ENCODE data around the gene MRPL40.
"Not testable (repeated sequence)": the region's sequence is repeated elsewhere in the genome, so short reads cannot be mapped to it uniquely, and the experiment has no call there.

Gene MRPL40

DNA sequence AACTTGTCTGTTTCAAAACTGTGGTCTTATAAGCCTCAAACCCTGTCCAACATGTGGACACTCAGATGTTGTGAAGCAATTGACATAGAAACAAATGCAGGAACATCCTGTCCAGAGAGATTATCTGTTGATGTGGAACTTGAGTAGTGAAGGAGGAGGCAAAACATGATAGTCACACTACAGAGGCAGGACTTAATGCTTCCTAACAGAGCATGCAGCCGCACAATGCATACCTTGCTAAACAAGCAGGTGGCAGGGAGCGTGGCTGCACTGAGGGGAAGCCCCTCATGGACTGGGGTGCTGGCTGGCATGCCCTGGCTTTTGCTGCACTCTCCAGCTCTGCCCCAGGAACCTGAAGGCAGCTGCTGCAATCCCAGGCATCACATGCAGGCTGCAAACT, 9.8 kb downstream of the MRPL40 start:
- no peak for DNase-seq (ENCODE audit: low spot score)

DNA sequence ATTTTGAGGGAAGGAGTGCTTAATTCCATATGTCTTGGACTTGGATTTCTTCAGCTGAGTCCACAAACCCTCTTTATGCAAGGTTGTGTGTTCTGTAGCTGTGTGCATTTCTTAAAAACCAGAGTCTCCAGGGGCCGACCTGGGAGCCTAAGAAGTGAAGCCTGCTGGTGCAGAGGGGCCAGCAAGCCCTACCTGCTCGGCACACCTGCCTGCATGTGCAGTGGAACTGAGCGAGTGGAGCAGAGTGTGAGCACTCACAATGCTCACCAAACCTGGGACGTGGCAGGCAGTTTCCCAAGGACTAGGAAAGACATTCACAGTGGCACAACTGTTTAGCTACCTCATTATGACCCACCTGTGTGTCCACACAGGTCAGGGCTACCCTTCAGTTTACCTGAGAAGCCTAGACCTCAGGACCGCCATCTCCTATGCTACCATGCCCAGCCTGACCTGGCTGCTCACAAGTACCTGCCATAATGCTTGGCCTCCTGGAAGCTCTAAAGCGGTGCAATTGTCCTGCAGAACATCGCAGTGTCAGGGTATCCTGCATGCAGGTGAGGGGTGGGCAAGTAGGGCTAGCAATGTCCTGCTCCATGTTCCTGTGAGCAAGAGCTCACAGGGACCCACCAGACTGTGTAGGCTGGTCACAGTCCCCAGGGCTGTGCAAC, 11.3 kb downstream of the MRPL40 start:
- no peak for DNase-seq (ENCODE audit: low spot score)

DNA sequence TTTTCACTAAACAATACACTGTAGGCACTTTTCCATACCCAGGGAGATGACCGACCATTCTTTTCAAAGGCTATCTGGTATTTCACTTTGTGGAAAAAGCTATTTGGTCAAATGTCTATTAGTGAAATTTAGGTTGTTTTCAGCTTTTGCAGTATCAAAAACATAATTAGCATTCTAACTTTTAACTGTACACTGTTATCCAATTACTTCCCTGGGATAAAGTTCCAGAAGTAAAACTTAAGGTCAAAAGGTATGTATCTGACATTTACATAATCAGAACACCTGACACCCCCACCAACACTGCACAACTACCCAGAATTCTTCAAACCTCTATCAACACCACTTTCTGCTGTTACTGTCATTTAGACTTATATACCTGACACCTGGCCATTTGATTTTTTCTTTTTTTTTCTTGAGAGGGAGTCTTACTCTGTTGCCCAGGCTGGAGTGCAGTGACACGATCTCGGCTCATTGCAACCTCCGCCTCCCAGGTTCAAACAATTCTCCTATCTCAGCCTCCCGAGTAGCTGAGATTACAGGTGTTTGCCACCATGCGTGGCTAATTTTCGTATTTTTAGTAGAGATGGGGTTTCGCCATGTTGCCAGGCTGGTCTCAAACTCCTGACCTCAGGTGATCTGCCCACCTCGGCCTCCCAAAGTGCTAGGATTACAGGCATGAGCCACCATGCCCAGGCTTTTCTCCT, 13.1 kb downstream of the MRPL40 start:
- DNase-seq (ENCODE audit: low spot score), result not testable (repeated sequence)

DNA sequence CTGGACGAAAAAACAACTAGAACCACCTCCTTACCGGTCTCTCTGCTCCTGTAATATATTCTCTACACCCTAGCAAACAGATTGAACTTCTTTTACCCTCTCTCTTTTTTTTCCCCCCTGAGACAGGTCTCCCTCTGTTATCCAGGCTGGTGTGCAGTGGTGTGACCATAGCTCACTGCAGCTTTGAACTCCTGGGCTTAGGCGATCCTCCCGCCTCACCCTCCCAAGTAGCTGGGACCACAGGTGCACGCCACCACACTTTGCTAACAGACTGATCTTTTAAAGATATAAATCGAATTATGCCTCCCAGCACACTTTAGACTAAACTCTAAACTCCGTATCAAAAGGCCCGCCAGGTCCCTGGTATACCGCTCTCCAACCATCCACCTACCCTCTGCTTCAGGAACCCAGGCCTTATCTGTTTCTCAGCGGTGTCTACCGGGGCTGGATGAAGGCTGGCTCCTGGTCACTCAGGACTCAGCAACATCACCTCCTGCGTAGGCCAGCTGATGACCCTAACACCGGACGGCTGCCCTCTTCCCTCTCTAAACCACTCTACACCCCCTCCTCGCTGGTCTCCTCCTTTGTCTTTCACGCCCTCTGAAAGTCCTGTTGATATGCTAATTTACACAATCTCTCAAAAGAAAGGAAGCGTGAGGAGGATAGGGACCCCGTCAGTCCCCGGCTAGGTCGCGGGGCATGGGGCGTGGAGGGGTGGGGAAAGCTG, 14.4 kb downstream of the MRPL40 start:
- DNase-seq (ENCODE audit: low spot score), result peak; percentile 84

DNA sequence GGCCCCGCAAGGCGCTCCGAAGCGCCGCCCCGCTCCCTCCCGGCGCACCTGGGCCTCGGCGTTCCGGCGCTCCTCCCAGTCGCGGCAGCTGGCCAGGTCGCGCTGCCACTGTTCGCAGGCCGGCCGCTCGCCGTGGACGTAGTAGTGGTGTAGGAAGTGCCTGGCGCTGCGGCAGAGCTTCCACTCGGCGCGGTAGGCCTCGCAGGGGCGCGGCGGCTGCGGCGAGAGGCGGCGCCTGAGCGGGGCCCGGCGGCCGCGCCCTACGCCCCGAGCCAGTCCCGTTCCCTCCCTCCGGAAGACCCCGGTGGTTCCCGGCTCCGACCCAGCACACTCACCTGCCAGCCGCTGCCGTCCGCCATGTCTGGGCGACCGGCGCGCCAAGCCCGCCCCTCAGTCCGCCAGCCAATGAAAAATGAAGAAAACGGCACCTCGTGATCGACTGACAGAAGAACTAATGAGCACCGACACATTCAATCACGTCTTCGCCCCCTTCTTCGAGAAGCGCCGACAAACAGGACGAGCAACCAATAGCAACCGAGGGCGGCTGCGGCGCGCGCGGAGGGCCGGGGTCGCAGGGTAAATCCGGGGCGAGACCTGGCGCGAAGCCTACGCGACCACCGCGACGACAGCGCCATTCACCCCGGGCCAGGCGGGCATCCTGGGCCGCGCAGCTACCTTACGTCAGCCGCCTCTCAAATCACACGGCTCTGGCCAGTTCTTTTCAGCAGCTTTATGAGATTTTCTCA, 15.2 kb downstream of the MRPL40 start, which contains the start of gene C22orf39:
TSS of gene C22orf39 (minus strand) at position 382 of the 746 bp plus-strand sequence. CDS start at position 359, 23 bp downstream.
- peak; percentile 98 for DNase-seq (ENCODE audit: low spot score)

DNA sequence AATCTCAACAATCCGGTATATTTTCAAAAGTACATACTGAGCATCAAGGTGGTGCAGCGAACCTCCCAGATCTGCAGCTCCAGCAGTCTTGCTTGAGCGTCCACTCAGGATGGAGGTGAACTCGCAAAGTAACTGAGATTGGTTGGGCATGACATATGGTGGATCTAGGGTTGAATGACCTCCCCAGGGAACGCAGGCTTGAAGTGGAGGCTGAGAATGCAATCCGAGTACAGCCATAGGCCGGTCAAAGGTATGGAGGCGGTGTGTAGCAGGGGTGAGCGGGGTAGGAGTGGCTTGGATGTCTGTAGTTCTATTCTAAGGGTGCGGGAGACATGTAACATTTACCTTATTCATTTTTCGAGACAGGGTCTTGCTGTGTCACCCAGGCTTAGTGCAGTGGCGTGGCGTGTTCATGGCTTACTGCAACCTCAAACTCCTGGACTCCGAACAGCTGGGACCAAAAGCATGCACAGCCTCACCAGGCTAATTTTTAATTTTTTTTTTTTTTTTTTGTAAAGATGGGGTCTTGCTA, 15.8 kb downstream of the MRPL40 start:
- DNase-seq (ENCODE audit: low spot score), result peak; percentile 75

DNA sequence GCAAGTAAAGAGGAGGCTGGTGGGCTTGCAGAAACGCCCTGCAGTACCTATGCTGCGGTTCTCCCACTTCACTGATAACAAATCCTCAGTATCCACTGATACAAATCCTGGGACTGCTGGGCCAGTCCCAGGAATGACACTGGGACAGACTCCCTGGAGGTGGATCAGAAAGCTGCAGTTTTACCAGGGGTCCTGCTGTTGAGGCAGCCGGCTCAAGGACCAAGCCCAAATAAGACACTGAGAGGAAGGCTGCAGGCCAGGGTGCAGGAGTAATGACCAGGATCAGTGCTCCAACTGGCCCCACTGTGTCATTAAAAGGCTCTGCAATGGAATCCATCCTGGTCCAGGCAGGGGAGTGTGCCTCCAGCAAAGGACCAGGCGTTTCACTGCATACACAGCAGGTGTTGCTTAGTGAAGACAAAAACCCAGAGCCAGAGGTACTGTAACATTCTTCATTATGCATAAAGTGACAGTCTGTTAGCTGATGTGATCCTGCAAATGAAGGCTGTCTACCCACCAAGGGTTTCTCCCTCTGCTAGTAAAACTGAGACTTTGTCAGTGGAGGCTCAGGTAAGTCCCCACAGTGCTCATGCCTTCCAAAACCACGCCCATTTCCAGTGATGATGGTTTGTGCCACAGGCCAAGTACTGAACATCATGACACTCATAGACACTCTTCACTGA, 16.5 kb downstream of the MRPL40 start:
- DNase-seq (ENCODE audit: low spot score), result no peak

DNA sequence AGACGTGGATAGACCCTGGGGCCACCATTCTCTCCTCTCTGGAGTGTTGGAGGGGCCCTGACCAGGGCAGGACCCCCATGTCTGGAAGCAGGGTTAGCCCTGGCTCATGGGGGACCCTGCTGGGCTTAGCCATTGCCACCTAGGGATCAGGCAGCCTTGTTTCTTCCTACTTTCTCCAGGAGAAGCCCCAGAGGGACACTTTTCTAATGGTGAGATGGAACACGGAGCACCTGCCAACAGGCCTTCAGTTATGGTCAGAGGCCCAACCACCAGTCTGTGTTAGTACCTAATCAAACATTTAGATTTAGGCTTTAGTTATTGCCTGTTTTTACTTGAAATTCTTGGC, 17.1 kb downstream of the MRPL40 start:
- DNase-seq (ENCODE audit: low spot score), result no peak

DNA sequence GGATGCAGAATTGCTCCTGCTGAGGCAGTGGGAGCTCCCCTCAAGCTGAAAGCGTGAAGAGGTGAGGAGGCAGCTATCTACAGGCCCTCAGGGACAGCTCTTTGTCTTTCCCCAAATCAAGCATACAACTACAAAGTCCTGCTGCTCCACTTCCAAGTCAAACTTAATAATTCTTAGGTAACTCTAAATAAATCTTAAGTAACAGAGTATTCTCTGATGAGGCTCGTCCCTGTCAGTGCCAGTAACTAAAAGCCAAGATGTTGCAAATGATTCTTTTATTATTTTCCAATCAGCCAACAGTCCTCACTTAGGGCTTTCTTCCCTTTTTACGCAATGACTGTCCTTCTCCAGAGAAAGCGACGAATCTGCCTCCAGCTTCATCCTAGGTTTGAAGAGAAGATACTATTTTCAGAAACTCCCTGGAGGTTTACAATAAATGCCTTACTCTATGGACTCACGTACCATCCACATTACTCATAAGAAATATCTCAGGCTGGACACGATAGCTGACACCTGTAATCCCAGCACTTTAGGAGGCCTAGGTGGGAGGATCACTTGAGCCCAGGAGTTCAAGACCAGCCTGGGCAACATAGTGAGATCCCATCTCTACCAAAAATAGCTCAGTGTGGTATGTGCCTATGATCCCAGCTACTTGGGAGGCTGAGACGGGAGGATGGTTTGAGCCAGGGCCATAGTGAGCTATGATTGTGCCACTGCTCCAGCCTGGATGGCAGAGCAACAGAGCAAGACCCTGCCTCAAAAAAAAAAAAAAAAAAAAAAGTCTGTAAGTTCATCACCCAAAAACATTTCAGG, 18.2 kb downstream of the MRPL40 start:
- no peak for DNase-seq (ENCODE audit: low spot score)

DNA sequence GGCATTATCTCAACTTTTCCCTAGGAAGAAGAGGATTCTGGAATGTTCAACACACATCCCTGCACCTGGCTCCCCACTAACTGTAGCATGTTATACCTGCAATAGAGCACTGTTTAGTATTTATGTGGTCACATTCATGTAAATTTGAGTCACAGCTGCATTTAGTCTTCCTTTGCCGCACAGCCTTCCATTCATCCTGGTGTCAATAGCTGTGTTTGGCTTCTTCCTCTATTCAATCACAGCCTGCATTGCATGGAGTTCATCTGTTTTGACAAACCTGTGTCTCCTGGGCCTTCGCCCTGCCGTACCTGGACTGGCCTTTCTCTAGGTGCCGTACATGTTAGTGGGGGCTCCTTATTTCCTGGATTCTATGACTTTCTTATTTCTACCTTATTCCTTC, 19.2 kb downstream of the MRPL40 start:
- DNase-seq (ENCODE audit: low spot score), result no peak

DNA sequence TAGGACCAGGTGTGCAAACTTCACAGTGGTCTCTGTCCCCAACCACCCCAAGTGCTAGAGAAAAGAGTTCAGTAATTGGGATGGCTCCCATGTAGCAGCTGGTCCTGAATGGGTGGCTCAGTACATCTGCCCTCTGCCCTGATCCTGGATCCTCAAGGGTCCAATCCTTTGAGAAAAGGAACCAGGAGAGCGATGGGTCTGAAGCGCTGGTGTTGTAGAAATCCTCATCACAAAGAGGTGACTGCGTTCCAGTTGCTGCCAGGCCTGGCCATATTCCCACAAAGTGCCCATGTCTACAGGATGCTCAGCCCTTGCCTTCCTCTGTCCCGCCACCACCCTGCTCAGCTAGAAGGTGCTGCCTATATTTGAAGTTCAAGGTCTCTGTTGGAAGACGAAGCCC, 21.4 kb downstream of the MRPL40 start:
- no peak for DNase-seq (ENCODE audit: low spot score)

DNA sequence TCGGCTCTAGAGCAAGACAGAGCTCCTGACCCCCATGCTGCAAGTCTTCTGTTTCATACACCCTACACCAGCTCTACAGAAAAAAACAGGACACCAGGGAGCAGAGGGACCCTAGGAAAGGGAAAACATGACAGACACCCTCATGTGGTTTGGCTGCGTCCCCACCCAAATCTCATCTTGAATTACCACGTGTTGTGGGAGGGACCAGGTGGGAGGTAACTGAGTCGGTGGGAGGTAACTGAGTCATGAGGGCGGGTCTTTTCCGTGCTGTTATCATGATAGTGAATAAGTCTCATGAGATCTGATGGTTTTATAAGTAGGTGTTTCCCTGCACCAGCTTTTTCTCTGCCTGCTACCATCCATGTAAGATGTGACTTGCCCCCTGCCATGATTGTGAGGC, 21.8 kb downstream of the MRPL40 start:
- DNase-seq (ENCODE audit: low spot score), result no peak

DNA sequence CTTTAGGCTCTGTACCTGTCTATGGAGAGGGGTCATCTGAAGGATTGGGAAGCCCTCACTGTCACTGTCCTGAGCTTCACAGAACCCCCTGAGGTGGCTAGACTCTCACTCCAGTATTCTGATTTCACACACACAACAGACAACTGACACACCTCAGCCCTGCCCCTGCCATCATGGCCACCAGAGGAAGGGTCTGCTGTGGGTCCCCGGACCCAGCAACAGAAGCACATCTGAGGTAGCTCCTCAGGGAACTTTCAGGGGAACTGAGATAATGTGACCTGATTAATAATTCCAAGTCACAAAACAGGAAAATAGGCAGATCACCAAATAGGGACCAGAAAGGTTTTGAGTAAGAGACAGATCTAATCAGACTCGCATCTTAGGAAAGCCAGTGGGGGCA, 22.7 kb downstream of the MRPL40 start:
- DNase-seq (ENCODE audit: low spot score), result no peak

DNA sequence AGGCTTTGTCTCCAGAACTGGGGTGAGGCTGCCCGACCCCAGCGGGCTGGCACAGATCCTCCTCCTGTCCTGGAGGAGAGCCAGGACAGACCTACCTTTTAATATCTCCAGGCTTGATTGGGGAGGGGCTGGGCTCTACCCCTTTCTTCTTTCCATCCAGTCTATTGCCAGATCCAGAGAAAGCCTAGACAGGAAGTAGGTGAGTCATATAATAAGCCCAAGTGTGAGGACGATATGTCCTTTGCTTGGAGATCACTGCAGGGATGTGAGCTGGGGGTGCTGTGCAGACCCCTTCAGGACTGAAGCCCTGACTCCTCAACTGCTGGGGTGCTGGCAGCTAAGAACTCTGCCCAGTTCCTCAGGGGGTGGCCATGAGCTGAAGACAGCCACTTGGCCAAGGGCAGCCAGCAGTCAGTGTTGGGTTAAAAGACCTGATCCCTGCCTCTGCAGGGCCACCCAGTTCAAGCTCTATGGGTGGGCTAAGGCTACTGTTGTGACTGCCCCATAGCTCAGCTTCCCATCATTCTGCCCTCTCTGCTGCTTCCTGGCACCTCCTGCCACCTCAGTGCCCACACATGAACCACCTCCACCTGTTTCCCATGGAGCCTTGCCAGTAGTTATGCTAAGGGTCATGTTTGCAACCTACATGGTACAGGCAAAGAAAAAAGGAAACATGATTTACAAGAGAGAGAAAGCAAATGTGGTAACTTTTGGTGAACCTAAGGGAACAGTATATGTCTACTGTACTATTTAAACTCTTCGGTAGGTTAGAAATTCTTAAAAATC, 23.4 kb downstream of the MRPL40 start:
- DNase-seq (ENCODE audit: low spot score), result no peak

DNA sequence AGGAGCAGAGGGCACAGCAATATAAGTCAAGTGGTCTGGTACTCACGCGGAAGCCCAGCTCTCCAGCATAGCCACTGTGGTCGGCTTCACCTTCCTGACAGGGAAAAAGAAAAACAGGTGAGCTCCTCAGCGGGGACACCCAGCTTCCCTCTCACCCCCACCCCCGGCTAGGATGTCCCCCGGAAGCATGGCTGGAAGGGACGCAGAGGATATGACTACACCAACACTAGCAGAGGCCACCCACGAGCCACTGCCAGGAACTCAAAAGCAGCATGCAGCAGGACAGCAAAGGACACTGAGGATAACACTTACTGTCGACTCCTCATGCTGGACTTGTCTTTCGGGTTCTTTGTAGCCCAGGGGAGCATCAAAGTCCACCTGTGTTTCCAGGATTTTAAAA, 24.2 kb downstream of the MRPL40 start:
- no peak for DNase-seq (ENCODE audit: low spot score)

DNA sequence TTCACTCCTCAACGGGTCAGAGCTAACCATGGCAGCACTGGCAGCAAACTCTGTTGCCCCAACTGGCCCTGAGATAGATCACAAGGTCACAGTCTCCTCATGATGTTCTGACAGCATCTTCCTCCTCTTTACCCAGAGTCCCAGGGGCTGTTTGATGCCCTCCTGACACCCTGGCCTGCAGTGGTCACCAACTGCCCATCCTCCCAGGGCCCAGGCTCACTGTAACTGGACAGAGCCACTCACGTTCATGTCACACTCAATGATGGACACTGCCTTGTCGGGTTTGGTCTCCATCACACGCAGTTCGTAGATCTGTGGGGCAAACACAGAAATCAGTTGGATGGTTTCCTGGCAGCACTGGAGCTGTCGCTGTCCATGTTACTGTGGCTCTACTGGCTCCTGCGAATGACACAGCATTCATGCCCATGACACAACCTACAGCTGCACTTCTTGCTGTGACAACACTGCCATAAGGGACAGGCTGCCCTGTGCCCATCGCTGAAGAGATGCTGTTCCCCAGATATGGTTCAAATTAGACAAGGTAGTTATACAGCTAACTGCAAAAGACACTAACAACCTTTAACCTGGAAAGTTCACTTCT, 25.6 kb downstream of the MRPL40 start:
- DNase-seq (ENCODE audit: low spot score), result no peak

DNA sequence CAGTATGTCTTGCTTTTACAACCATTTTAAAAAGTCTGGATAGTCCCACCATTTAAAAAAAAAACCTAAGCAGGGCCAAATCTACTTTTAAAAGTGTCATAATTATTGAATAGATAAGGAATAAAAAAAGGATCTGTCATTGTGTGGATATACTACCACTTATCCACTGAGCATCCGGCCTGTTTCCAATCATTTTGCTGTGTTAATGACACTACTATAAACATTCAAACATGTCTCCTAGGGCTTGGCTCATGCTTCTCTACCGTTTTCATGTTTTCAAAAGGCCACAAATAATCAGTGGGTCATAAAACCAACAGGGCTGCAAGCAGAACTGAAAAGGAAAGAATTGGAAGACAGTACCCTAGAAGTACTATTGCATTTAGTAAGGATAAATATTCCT, 27.7 kb downstream of the MRPL40 start:
- DNase-seq (ENCODE audit: low spot score), result no peak

DNA sequence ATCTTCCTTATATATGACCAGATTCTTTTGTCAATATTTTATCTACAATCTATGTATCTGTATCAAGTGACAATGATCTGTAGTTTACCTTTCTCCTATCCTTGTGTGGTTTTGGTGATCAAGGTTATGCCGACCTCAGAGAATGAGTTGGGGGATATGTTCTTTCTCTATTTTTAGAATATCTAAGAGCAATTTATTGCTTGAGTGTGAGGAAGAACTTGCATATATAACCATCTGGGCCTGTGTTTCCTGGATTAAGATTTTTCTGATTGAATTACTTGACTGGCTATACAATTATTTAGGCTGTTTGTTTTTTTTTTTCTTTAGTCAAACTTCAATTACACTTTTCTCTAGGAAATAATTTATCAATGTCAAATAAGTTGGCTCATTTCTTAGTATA, 29.2 kb downstream of the MRPL40 start:
- DNase-seq (ENCODE audit: low spot score), result no peak

DNA sequence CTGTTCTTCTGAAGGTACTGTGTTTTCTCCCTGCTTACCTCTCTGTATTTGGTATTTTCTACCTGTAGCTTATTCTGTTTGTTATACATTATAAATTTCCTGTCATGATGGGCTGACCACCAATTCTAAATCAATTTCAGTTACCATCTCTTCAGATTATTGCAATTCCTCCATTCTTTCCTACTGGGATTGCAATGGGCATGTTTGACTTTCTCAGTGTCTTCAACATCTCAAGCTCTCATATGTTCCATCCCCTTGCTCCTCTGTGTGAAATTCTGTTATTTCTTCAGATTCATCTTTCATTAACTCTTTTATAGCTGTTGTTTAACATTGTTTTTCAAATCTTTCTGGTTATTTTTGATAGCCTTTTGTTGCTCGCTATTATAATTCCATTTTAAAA, 30.7 kb downstream of the MRPL40 start:
- DNase-seq (ENCODE audit: low spot score), result no peak

Data from iPS-NIHi11 (cell line).